K562 (cell line): ENCODE measurements around the gene TRIP6. TPM values are rescaled to one million over a fixed set of nuclear protein-coding genes. Genes with fewer than 3 reads are reported as not detected.

Source experiments
- DPF2 ChIP-seq: fragments of 450-650 bp; IDR thresholded peaks from 2 replicates; pipeline ENCODE4 v1.6.1; 2016
- FOXJ3 ChIP-seq: sonication (generic); formaldehyde crosslinking; IDR thresholded peaks from 2 replicates; pipeline ENCODE4 v1.4.0; 2020; ENCODE audit warnings: mild to moderate bottlenecking, missing genetic modification reagents
- GABPB2 ChIP-seq: fragments of 250-450 bp; sonication (Bioruptor Pico); conservative IDR thresholded peaks from 2 replicates; pipeline ENCODE4 v1.5.1; 2021; ENCODE audit warnings: mild to moderate bottlenecking
- GATAD2A ChIP-seq: fragments of 450-650 bp; IDR thresholded peaks from 2 replicates; pipeline ENCODE4 v1.6.1; 2017
- JUNB ChIP-seq: fragments of 450-650 bp; formaldehyde crosslinking; conservative IDR thresholded peaks from 2 replicates; pipeline ENCODE4 v1.4.0; 2020; ENCODE audit warnings: mild to moderate bottlenecking
- KDM1A ChIP-seq, 2 experiments: fragments of 450-650 bp; IDR thresholded peaks; 2 replicates each; pipeline ENCODE4 v1.6.1; 2016; ENCODE audit warnings: mild to moderate bottlenecking in 2 of 2
- MAZ ChIP-seq, 2 experiments: fragments of 450-650 bp in 1 of 2; sonication (generic) in 1 of 2; formaldehyde crosslinking; IDR thresholded peaks in 1 of 2; conservative IDR thresholded peaks in 1 of 2; 2 replicates each; pipeline versions ENCODE4 v1.4.0 to v1.5.0; 2020; ENCODE audit warnings: mild to moderate bottlenecking in 1 of 2, missing genetic modification reagents in 1 of 2
- MBD2 ChIP-seq: sonication (generic); IDR thresholded peaks from 2 replicates; pipeline ENCODE4 v1.6.1; 2016; ENCODE audit warnings: low read depth, borderline replicate concordance
- MTA1 ChIP-seq: fragments of 450-650 bp; IDR thresholded peaks from 2 replicates; pipeline ENCODE4 v1.6.1; 2017; ENCODE audit warnings: borderline replicate concordance
- MTA3 ChIP-seq: fragments of 450-650 bp; formaldehyde crosslinking; IDR thresholded peaks from 2 replicates; pipeline ENCODE4 v1.6.1; 2017; ENCODE audit warnings: mild to moderate bottlenecking, borderline replicate concordance
- NONO ChIP-seq, 2 experiments: fragments of 200-400 bp in 1 of 2; fragments of 450-650 bp in 1 of 2; formaldehyde crosslinking in 1 of 2; IDR thresholded peaks; 2 replicates each; pipeline ENCODE4 v1.6.1; 2017; ENCODE audit warnings: low read depth in 2 of 2, mild to moderate bottlenecking in 2 of 2, moderate library complexity in 2 of 2, low read length in 1 of 2
- PCBP1 ChIP-seq: fragments of 200-400 bp; formaldehyde crosslinking; IDR thresholded peaks from 2 replicates; pipeline ENCODE4 v1.6.1; 2018; ENCODE audit warnings: mild to moderate bottlenecking, low read depth, low read length; ENCODE audit not compliant: poor library complexity, severe bottlenecking
- POLR3A ChIP-seq: IDR thresholded peaks from 2 replicates; pipeline ENCODE4 v1.6.1; 2011; ENCODE audit warnings: borderline replicate concordance, mild to moderate bottlenecking, moderate library complexity; ENCODE audit not compliant: insufficient read length, insufficient read depth; ENCODE audit errors: extremely low read depth
- RNF2 ChIP-seq: sonication (generic); IDR thresholded peaks from 2 replicates; pipeline ENCODE4 v1.6.1; 2016
- STAG1 ChIP-seq: sonication (generic); formaldehyde crosslinking; IDR thresholded peaks from 2 replicates; pipeline ENCODE4 v1.5.0; 2020; ENCODE audit warnings: missing genetic modification reagents, borderline replicate concordance
- YY1 ChIP-seq, 3 experiments: IDR thresholded peaks; 2 replicates each; pipeline ENCODE4 v1.6.1; 2011; ENCODE audit warnings: low read length in 2 of 3, mild to moderate bottlenecking in 2 of 3, moderate library complexity in 2 of 3, borderline replicate concordance in 1 of 3, control low read depth in 1 of 3, low read depth in 1 of 3; ENCODE audit not compliant: insufficient read depth in 3 of 3, insufficient replicate concordance in 2 of 3, control insufficient read depth in 1 of 3, insufficient read length in 1 of 3; ENCODE audit errors: extremely low read depth in 1 of 3
- ZFX ChIP-seq: sonication (generic); formaldehyde crosslinking; IDR thresholded peaks from 2 replicates; pipeline ENCODE4 v1.8.0; 2022; ENCODE audit warnings: mild to moderate bottlenecking, missing genetic modification reagents, moderate library complexity
- ZNF212 ChIP-seq: fragments of 450-650 bp; formaldehyde crosslinking; IDR thresholded peaks from 2 replicates; pipeline ENCODE4 v1.4.0; 2020; ENCODE audit warnings: mild to moderate bottlenecking
- ZNF316 ChIP-seq: fragments of 450-650 bp; IDR thresholded peaks from 2 replicates; pipeline ENCODE4 v1.6.1; 2016
- ZNF512 ChIP-seq: IDR thresholded peaks from 2 replicates; pipeline ENCODE4 v1.6.1; 2016; ENCODE audit warnings: missing genetic modification characterization, missing compliant biosample characterization
- polyA plus RNA-seq, 8 experiments: library from polyadenylated mRNA; depleted of rRNA in 4 of 8; stranded (reverse) in 5 of 8; unstranded in 3 of 8; fragments of >200 nt; fragmentation: Nextera tagmentation in 2 of 8; fragmentation: Illumina TruSeq in 1 of 8; extraction: Ambion mirVana in 2 of 8; extraction: Trizol in 1 of 8; gene quantifications; 2 replicates each; pipeline versions ENCODE4 v1.2.1 to v1.2.3, GENCODE V29; 2011 to 2014; ENCODE audit warnings: inconsistent platforms in 1 of 8, missing spikeins in 1 of 8
- total RNA-seq, 7 experiments: library from RNA; depleted of rRNA in 6 of 7; stranded (reverse); fragments of >200 nt in 6 of 7; fragmentation: Illumina TruSeq in 2 of 7; extraction: Trizol in 2 of 7; gene quantifications; 2 replicates each; pipeline versions ENCODE4 v1.2.1 to v1.2.3, GENCODE V29; 2011 to 2021; ENCODE audit warnings: low replicate concordance in 1 of 7

TRIP6 gene
- total and polyA plus RNA-seq, 9 of the 15 experiments (the other 6 are each of a cell fraction or from before 2014, with no cell fraction given) = 5.9 to 141 (median 54.0) TPM

DNA sequence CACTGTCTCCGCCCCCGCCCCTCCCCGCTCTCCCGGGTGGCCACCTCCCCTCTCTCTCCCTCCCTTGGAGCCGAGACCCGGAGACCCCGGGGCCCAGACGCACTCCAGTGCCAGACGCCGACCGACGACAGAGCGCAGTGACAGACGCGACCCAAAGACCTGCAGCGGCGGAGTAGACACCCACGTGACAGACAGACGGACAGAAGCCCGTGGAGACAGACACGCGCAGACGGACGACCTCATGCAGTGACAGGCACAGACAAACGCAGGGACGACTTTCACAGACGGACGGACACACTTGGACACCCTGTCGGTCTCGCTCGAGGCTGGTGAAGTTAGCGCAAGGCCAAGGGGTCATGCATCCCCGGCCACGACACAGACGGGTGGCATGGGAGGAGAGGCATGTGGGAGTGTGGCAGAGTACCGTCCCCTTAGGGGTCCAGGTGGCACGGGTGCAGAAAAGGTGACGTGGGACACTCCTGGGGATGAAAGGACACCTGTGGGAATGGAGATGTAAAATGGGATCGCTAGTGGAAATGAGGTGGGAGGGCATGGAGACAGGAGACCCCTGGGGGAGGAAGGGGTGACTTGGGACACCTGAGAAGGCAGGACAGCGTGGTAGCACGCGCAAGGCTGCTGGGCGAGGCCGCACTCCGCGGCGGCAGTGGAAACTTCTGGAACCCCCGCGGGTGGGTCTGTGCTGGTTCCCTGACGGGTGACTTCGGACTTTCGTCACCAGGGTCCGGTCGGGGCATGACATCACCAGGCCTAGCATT is 29.0 kb downstream of the TRIP6 start (continued):
- TF ChIP-seq POLR3A = no peak
- no peak for TF ChIP-seq FOXJ3
- TF ChIP-seq ZNF212 (CRISPR knock-in tag) = no peak
- peak; percentile 40; the same call in 1 of the 2 replicates for TF ChIP-seq ZFX
- TF ChIP-seq GABPB2 = no peak
- no peak for TF ChIP-seq STAG1
- peak in 1 of 3 experiments; percentile 20 for TF ChIP-seq YY1 (IDR thresholded peaks at IDR 0.05; ENCODE audit: borderline replicate concordance in 1 of 3, control insufficient read depth in 1 of 3, extremely low read depth in 1 of 3, insufficient read depth in 3 of 3, insufficient read length in 1 of 3, insufficient replicate concordance in 2 of 3, low read depth in 1 of 3, low read length in 2 of 3)
- peak; percentile 59; the same call in 1 of the 2 replicates for TF ChIP-seq RNF2
- TF ChIP-seq PCBP1 = no peak
- peak in 1 of 2 experiments; percentile 46; a peak in 1 of 4 replicates for TF ChIP-seq KDM1A (IDR thresholded peaks at IDR 0.05)
- 0 out of 2 replicates have a peak, but pooled peaks have one; percentile 7 for TF ChIP-seq ZNF316
- TF ChIP-seq MTA3 = 0 out of 2 replicates have a peak, but pooled peaks have one; percentile 32
- no peak for TF ChIP-seq NONO (IDR thresholded peaks at IDR 0.05; ENCODE audit: low read depth in 2 of 2, low read length in 1 of 2)
- no peak for TF ChIP-seq MBD2
- TF ChIP-seq DPF2 = peak; percentile 55
- TF ChIP-seq GATAD2A = peak; percentile 79
- TF ChIP-seq MTA1 = peak; percentile 88
- TF ChIP-seq MAZ (CRISPR knock-in tag; conservative IDR thresholded peaks at IDR 0.05 in 1 of 2, IDR thresholded peaks at IDR 0.05 in 1 of 2) = no peak
- TF ChIP-seq JUNB = no peak
- TF ChIP-seq ZNF512 (tag) = no peak
